ENCODE data around the gene TREM2.

Gene TREM2

GRCh38 chr6:41177287-41177686, 14.4 kb upstream of the TREM2 start:
- no peak overlapping the region for H2AFZ ChIP-seq
- H3K9me3 ChIP-seq (ENCODE audit: control insufficient read depth, low read length): no peaks in the 10 kb centered on the region
- no peaks in the 10 kb centered on the region for H3K4me1 ChIP-seq
- no peak overlapping the region for H3K4me2 ChIP-seq (ENCODE audit: low read length)
- H3K27ac ChIP-seq: no peak overlapping the region
- no peaks in the 10 kb centered on the region for H3K79me2 ChIP-seq
- H3K27me3 ChIP-seq (ENCODE audit: control insufficient read depth, insufficient read depth, low read length): no peaks in the 10 kb centered on the region
- no peak overlapping the region for H3K4me3 ChIP-seq (ENCODE audit: low read depth, low read length)
- no peak overlapping the region for H3K9ac ChIP-seq
- TF ChIP-seq CTCF (IDR thresholded peaks at IDR 0.05): no peak
- H3K36me3 ChIP-seq (ENCODE audit: control insufficient read depth, insufficient read depth, low read length): no peaks in the 10 kb centered on the region

- H3K4me1 ChIP-seq: no peaks in the 10 kb centered on the region
- no peak overlapping the region for H3K27ac ChIP-seq
- H3K9ac ChIP-seq: no peak overlapping the region
- H3K9me3 ChIP-seq (ENCODE audit: control insufficient read depth, low read length): no peaks in the 10 kb centered on the region
- H3K4me3 ChIP-seq (ENCODE audit: low read depth, low read length): no peak overlapping the region
- no peak overlapping the region for H3K4me2 ChIP-seq (ENCODE audit: low read length)
- H3K27me3 ChIP-seq (ENCODE audit: control insufficient read depth, insufficient read depth, low read length): no peaks in the 10 kb centered on the region
- H3K79me2 ChIP-seq: no peaks in the 10 kb centered on the region
- H2AFZ ChIP-seq: no peak overlapping the region
- no peaks in the 10 kb centered on the region for H3K36me3 ChIP-seq (ENCODE audit: control insufficient read depth, insufficient read depth, low read length)
- TF ChIP-seq CTCF (IDR thresholded peaks at IDR 0.05): no peak
Measured at GRCh38 chr6:41176189-41176588, 13.3 kb upstream of the TREM2 start.

- Histone ChIP-seq H3K27me3 (ENCODE audit: control insufficient read depth, insufficient read depth, low read length) (no peaks in the 10 kb centered on the region), H3K9me3 (ENCODE audit: control insufficient read depth, low read length) (no peaks in the 10 kb centered on the region), H3K4me1 (no peaks in the 10 kb centered on the region), H3K4me3 (ENCODE audit: low read depth, low read length) (no peak overlapping the region), H3K9ac (no peak overlapping the region), H3K27ac (no peak overlapping the region), H3K4me2 (ENCODE audit: low read length) (no peak overlapping the region), H3K79me2 (no peaks in the 10 kb centered on the region), H3K36me3 (ENCODE audit: control insufficient read depth, insufficient read depth, low read length) (no peaks in the 10 kb centered on the region), H2AFZ (no peak overlapping the region)
- TF ChIP-seq CTCF (IDR thresholded peaks at IDR 0.05): no peak
Measured at GRCh38 chr6:41175084-41175483, 12.2 kb upstream of the TREM2 start.

- no peaks in the 10 kb centered on the region for H3K9me3 ChIP-seq (ENCODE audit: control insufficient read depth, low read length)
- no peak for TF ChIP-seq CTCF (IDR thresholded peaks at IDR 0.05)
Measured at GRCh38 chr6:41174610-41175009, 11.7 kb upstream of the TREM2 start.

GRCh38 chr6:41171908-41172307, 9.0 kb upstream of the TREM2 start:
- TF ChIP-seq CTCF (IDR thresholded peaks at IDR 0.05): no peak
- H2AFZ ChIP-seq: no peak overlapping the region
- no peak overlapping the region for H3K27ac ChIP-seq

More at GRCh38 chr6:41174610-41175009, 11.7 kb upstream of the TREM2 start:
- no peak overlapping the region for H3K4me3 ChIP-seq (ENCODE audit: low read depth, low read length)
- H3K4me1 ChIP-seq: no peaks in the 10 kb centered on the region
- H3K9ac ChIP-seq: no peak overlapping the region
- no peak overlapping the region for H3K4me2 ChIP-seq (ENCODE audit: low read length)
- H3K27me3 ChIP-seq (ENCODE audit: control insufficient read depth, insufficient read depth, low read length): no peaks in the 10 kb centered on the region
- H3K79me2 ChIP-seq: no peaks in the 10 kb centered on the region
- no peak overlapping the region for H2AFZ ChIP-seq
- H3K36me3 ChIP-seq (ENCODE audit: control insufficient read depth, insufficient read depth, low read length): no peaks in the 10 kb centered on the region
- no peak overlapping the region for H3K27ac ChIP-seq

More at GRCh38 chr6:41171908-41172307, 9.0 kb upstream of the TREM2 start:
- Histone ChIP-seq H3K79me2 (no peaks in the 10 kb centered on the region), H3K9me3 (ENCODE audit: control insufficient read depth, low read length) (no peaks in the 10 kb centered on the region), H3K27me3 (ENCODE audit: control insufficient read depth, insufficient read depth, low read length) (no peaks in the 10 kb centered on the region), H3K4me3 (ENCODE audit: low read depth, low read length) (no peak overlapping the region), H3K4me2 (ENCODE audit: low read length) (no peak overlapping the region), H3K36me3 (ENCODE audit: control insufficient read depth, insufficient read depth, low read length) (no peaks in the 10 kb centered on the region), H3K9ac (no peak overlapping the region), H3K4me1 (no peaks in the 10 kb centered on the region)
